Epithelial cell of esophagus (primary cell): ENCODE results near the gene DCAF16.
"Not testable (repeated sequence)": the region's sequence is repeated elsewhere in the genome, so short reads cannot be mapped to it uniquely, and the experiment has no call there.

Source experiments
- DNase-seq: peaks from one replicate; pipeline ENCODE4 v3.0.0; 2010; ENCODE audit warnings: low read depth
- H3K4me3 ChIP-seq: 2 replicates; pipeline ENCODE4 v1.5.1; 2011; ENCODE audit warnings: mild to moderate bottlenecking, low read length, control low read depth
- TF ChIP-seq, protein P1 (sequence below): IDR thresholded peaks from 2 replicates; pipeline ENCODE4 v1.5.1; 2011; ENCODE audit warnings: low read depth, mild to moderate bottlenecking, low read length, control low read depth, inconsistent platforms; ENCODE audit not compliant: insufficient read depth; ENCODE audit errors: missing control alignments

Gene DCAF16

DNA sequence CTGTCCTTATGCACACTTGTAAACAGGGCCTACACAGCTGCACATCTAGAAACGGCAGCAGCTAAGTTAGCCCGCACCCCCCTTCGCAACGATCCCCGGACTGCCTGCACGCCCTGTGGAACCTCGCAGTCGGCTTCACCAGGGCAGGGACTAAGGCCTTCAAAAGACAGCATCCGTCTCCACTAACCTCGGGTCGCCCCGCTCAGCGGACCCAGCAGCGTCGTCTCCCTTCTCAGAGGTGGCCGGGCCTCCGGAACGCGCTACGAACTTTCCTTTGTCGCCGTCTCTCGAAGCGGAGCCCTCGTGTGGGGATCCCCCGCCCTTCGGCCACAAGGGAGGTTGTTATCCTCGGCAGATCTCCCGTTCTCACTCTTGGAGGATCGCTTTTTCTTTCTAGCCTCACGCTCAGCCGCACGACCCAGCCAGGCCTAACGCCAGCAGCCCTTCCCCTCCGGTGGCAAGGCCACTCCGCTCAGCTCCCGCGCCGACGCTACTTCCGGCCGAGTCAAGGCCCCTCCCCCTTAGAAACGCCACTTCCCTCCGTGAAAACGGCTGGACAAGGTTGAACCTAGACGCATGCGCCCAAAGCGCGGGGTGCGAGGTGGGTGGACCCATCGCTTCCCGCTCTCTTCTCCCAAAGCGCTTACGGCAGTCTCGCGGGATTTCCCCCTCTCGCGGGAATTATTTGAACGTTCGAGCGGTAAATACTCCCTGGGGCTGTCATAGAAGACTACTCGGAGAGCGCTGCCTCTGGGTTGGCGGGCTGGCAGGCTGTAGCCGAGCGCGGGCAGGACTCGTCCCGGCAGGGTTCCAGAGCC is at the start of gene DCAF16, which contains the start of gene NCAPG:
Gene DCAF16 (minus strand): TSS at position 498 of the 818 bp plus-strand sequence. CDS start 6,616 bp downstream, outside the sequence.
Gene NCAPG (plus strand): TSS at position 720 of the 818 bp plus-strand sequence. CDS start 99 bp downstream, outside the sequence.
- H3K4me3 ChIP-seq: peak within 1 kb of the TSS; percentile 89
- TF ChIP-seq, protein P1, sequence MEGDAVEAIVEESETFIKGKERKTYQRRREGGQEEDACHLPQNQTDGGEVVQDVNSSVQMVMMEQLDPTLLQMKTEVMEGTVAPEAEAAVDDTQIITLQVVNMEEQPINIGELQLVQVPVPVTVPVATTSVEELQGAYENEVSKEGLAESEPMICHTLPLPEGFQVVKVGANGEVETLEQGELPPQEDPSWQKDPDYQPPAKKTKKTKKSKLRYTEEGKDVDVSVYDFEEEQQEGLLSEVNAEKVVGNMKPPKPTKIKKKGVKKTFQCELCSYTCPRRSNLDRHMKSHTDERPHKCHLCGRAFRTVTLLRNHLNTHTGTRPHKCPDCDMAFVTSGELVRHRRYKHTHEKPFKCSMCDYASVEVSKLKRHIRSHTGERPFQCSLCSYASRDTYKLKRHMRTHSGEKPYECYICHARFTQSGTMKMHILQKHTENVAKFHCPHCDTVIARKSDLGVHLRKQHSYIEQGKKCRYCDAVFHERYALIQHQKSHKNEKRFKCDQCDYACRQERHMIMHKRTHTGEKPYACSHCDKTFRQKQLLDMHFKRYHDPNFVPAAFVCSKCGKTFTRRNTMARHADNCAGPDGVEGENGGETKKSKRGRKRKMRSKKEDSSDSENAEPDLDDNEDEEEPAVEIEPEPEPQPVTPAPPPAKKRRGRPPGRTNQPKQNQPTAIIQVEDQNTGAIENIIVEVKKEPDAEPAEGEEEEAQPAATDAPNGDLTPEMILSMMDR: no peak
- DNase-seq: peak; percentile 99

DNA sequence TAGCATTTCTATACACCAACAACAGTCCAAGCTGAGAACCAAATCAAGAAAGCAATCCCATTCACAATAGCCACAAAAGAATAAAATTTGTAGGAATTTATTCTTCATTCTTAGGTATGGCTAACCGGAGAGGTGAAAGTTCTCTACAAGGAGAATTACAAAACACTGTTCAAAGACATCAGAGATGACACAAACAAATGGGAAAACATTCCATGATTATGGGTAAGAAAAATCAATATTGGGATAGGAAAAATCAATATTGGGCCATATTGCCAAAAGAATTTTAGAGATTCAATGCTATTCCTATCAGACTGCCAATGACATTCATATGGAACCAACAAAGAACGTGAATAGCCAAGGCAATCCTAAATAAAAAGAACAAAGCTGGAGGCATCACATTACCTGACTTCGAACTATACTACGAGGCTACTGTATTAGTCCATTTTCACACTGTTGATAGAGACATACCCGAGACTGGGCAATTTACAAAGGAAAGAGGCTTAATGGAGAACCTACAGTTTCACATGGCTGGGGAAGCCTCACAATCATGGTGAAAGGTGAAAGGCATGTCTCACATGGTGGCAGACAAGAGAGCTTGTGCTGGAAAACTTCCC is 49.3 kb upstream of the DCAF16 start:
- no peak for DNase-seq
- H3K4me3 ChIP-seq: no peak overlapping the region
- TF ChIP-seq, protein P1: no peak

DNA sequence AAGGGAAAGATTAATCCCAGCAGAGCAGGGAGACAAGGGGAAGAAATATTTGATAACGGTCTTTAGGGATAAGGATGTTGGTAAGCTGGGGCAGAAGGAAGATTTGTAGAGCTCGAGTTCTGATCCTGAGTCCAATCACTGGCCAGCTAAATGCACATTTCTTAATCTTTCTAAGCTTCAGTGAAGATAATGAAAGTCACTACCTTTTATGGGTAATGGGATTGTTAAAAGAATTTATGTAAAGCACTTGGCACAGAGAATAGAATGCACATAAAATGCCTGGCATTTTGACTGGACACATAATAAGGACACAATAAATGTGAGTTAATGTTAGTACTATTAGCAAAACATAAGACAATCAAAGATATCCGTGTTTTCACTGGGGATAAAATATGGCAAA is 43.5 kb upstream of the DCAF16 start:
- no peak for DNase-seq
- H3K4me3 ChIP-seq: no peak overlapping the region
- TF ChIP-seq, protein P1: no peak

DNA sequence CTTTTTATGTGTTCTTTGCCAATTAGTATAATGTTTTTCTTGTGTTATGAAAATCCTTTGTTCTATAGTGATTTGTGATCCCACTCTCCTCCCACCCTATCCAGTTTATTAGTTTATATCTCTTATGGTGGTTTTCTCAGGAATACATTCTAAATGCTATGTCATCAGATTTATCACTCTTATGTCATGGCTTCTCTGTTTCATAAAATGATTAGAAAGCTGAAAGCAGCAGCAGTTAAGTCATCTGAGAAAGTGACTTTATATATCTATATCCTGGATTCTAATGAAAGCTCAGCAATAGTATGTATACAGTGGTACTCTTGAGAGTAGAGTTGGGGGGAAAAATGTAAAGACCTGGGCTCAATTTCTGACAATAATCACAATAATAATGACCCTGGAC is 41.4 kb upstream of the DCAF16 start:
- TF ChIP-seq, protein P1: no peak
- H3K4me3 ChIP-seq: no peak overlapping the region
- no peak for DNase-seq

DNA sequence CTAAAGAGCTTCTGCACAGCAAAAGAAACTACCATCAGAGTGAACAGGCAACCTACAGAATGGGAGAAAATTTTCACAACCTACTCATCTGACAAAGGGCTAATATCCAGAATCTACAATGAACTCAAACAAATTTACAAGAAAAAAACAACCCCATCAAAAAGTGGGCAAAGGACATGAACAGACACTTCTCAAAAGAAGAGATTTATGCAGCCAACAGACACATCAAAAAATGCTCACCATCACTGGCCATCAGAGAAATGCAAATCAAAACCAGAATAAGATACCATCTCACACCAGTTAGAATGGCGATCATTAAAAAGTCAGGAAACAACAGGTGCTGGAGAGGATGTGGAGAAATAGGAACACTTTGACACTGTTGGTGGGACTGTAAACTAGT is 39.7 kb upstream of the DCAF16 start:
- not testable (repeated sequence) for DNase-seq, H3K4me3 ChIP-seq

DNA sequence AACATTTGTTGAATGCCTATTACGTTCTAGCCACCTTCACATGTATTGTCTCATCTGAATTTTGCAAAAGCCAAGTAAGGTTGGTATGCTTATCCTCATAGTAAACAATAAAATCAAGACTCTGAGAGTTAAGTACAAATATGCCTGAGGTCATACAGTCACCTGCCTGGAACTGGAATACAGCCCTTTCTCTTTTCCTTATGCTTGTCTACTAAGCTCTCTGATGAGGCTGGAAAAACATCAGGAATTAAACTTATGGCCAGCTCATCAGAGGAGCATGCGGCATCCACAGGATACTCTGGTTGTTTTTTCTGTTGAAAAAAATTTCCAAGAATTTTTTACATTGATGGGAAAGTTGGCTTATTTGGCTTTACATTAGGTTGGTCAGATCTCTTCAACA is 35.7 kb upstream of the DCAF16 start:
- H3K4me3 ChIP-seq: no peak overlapping the region
- peak; percentile 58 for DNase-seq
- TF ChIP-seq, protein P1: no peak

DNA sequence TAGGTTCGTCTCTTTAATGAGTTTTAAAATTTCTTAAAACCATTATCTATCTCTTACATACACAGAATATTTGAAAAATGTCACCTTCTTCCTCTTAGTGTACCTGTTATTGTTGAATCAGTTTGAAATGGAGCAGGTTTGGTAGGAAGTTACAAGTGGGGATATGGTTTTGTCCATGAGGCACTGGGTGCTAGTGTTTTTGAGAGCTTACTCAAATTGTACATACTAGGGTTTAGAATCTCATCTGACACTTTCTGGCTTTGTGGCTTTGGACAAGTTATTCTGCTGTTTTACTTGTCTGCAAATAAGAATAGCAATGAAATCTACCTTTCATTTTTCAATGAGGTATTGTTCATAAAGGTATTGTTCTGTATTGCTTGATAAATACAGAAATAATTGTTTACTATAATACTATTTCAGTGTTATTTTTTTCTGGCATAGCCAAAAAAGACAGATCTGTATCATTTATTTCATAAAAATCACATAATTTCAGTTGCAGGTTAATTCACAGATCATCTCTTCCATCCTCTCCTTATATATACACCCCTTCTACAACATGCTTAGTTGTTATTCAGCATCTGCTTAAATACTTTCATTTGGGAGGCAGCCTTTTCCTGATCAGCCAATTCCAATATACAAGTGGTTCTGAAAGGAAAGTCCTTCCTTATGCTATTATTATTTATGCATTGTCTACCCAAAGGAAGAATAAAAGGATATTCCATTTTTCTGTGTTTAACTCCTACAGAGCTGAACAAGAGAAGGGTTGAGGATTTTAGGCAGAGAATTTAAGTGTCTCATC is 13.5 kb upstream of the DCAF16 start:
- no peak for DNase-seq
- H3K4me3 ChIP-seq: no peak overlapping the region
- TF ChIP-seq, protein P1: no peak
